ENCODE data around the gene BACE1.

BACE1 gene

GRCh38 chr11:117316197-117316961 is at the start of gene BACE1:
BACE1 (minus strand) TSS chr11:117316256; CDS start chr11:117315795, 461 bp downstream.
- DNase-seq (ENCODE audit: low read depth in 2 of 2) = peak; percentile 78 to 90
- peak; percentile 55 for TF ChIP-seq CTCF (IDR thresholded peaks at IDR 0.05; ENCODE audit: low read depth, low read length)
- H3K4me3 ChIP-seq (replicated peaks in 1 of 2; ENCODE audit: low read depth in 2 of 2, low read length in 2 of 2) = peak within 1 kb of the TSS; percentile 76 to 81

- TF ChIP-seq CTCF (IDR thresholded peaks at IDR 0.05; ENCODE audit: low read depth, low read length) = no peak
- no peak for DNase-seq (ENCODE audit: low read depth in 2 of 2)
- no peak overlapping the region for H3K4me3 ChIP-seq (replicated peaks in 1 of 2; ENCODE audit: low read depth in 2 of 2, low read length in 2 of 2)
Observed at GRCh38 chr11:117361432-117361831, 45.4 kb upstream of the BACE1 start.

- no peak overlapping the region for H3K4me3 ChIP-seq (replicated peaks in 1 of 2; ENCODE audit: low read depth in 2 of 2, low read length in 2 of 2)
- DNase-seq (ENCODE audit: low read depth in 2 of 2) = no peak
- TF ChIP-seq CTCF (IDR thresholded peaks at IDR 0.05; ENCODE audit: low read depth, low read length) = no peak
Observed at GRCh38 chr11:117356126-117356890, 40.3 kb upstream of the BACE1 start.

GRCh38 chr11:117354550-117354949 is 38.5 kb upstream of the BACE1 start:
- TF ChIP-seq CTCF (IDR thresholded peaks at IDR 0.05; ENCODE audit: low read depth, low read length) = no peak
- H3K4me3 ChIP-seq (replicated peaks in 1 of 2; ENCODE audit: low read depth in 2 of 2, low read length in 2 of 2) = no peak overlapping the region
- DNase-seq (ENCODE audit: low read depth in 2 of 2) = no peak

- no peak for TF ChIP-seq CTCF (IDR thresholded peaks at IDR 0.05; ENCODE audit: low read depth, low read length)
- no peak overlapping the region for H3K4me3 ChIP-seq (replicated peaks in 1 of 2; ENCODE audit: low read depth in 2 of 2, low read length in 2 of 2)
- peak in 1 of 2 donors; percentile 38 for DNase-seq (ENCODE audit: low read depth in 2 of 2)
Observed at GRCh38 chr11:117345039-117345438, 29.0 kb upstream of the BACE1 start.

- no peak overlapping the region for H3K4me3 ChIP-seq (replicated peaks in 1 of 2; ENCODE audit: low read depth in 2 of 2, low read length in 2 of 2)
- no peak for DNase-seq (ENCODE audit: low read depth in 2 of 2)
- no peak for TF ChIP-seq CTCF (IDR thresholded peaks at IDR 0.05; ENCODE audit: low read depth, low read length)
Observed at GRCh38 chr11:117337076-117337475, 21.0 kb upstream of the BACE1 start.
